ENCODE measurements around the gene THAP3. TPM values are rescaled to one million over a fixed set of nuclear protein-coding genes. Genes with fewer than 3 reads are reported as not detected.

THAP3 gene
- total RNA-seq, 1 experiment from 2014 or later, result 14.6 TPM

- Histone ChIP-seq H2AFZ (peak overlapping the region; percentile 71; the same call in 1 of the 2 replicates), H3K27me3 (ENCODE audit: insufficient read depth, low read depth) (no peaks in the 10 kb centered on the region), H3K9me3 (ENCODE audit: insufficient read depth, low read depth) (no peaks in the 10 kb centered on the region), H3K4me2 (peak overlapping the region; percentile 80), H3K9me2 (ENCODE audit: insufficient read depth) (no peaks in the 10 kb centered on the region), H3K27ac (no peak overlapping the region), H3F3A (ENCODE audit: insufficient read depth, low read depth) (peaks cover 10% of the 10 kb centered on the region), H3K4me3 (peak overlapping the region; percentile 65), H4K20me1 (ENCODE audit: insufficient read depth) (0 out of 2 replicates have a peak, but pooled peaks cover 6% of the 10 kb centered on the region), H3K79me2 (ENCODE audit: low read depth) (0 out of 2 replicates have a peak, but pooled peaks cover 14% of the 10 kb centered on the region), H3K4me1 (replicated peaks; ENCODE audit: insufficient read depth) (0 out of 2 replicates have a peak, but pooled peaks cover 8% of the 10 kb centered on the region), H3K36me3 (ENCODE audit: low read depth) (no peaks in the 10 kb centered on the region)
- ChIA-PET CTCF (interaction anchor here (0.6 kb wide), 1 partner anchor 723 kb away, joined by 5 read pairs; no protein-coding TSS in a partner anchor), POLR2A (ENCODE audit: unreplicated experiment) (no interaction called here)
- TF ChIP-seq EZH2 (IDR thresholded peaks at IDR 0.05; ENCODE audit: low read depth) (no peak), CTCF (conservative IDR thresholded peaks at IDR 0.05) (no peak)
- peak in 1 of 2 experiments; percentile 7 for DNase-seq
- BruUV-seq (replicated peaks), result no TSS peak
- intact Hi-C loops (cut with micrococcal nuclease; ENCODE audit: unreplicated experiment), result loop anchor here (1.0 to 2.0 kb wide), 2 partner anchors 46 to 71 kb away; partner anchors contain the start of genes NOL9, TAS1R1 and ZBTB48
Measured at GRCh38 chr1:6625584-6626149, 999 bp downstream of the THAP3 start.

- Histone ChIP-seq H3K27ac (no peak overlapping the region), H3K79me2 (ENCODE audit: low read depth) (0 out of 2 replicates have a peak, but pooled peaks cover 14% of the 10 kb centered on the region), H3K9me3 (ENCODE audit: insufficient read depth, low read depth) (no peaks in the 10 kb centered on the region), H3F3A (ENCODE audit: insufficient read depth, low read depth) (peaks cover 10% of the 10 kb centered on the region), H3K9me2 (ENCODE audit: insufficient read depth) (no peaks in the 10 kb centered on the region), H3K27me3 (ENCODE audit: insufficient read depth, low read depth) (no peaks in the 10 kb centered on the region), H3K4me3 (no peak overlapping the region), H2AFZ (no peak overlapping the region), H4K20me1 (ENCODE audit: insufficient read depth) (0 out of 2 replicates have a peak, but pooled peaks cover 6% of the 10 kb centered on the region), H3K36me3 (ENCODE audit: low read depth) (no peaks in the 10 kb centered on the region), H3K4me2 (no peak overlapping the region), H3K4me1 (replicated peaks; ENCODE audit: insufficient read depth) (0 out of 2 replicates have a peak, but pooled peaks cover 8% of the 10 kb centered on the region)
- DNase-seq, result no peak
- ChIA-PET POLR2A (ENCODE audit: unreplicated experiment) (no interaction called here), CTCF (no interaction called here)
- TF ChIP-seq CTCF (conservative IDR thresholded peaks at IDR 0.05), result no peak
- no peak for TF ChIP-seq EZH2 (IDR thresholded peaks at IDR 0.05; ENCODE audit: low read depth)
- BruUV-seq (replicated peaks), result no TSS peak
- intact Hi-C loops (cut with micrococcal nuclease; ENCODE audit: unreplicated experiment), result no loop called here
Measured at GRCh38 chr1:6627031-6627430, 2.4 kb downstream of the THAP3 start.

GRCh38 chr1:6627841-6628545 is 3.3 kb downstream of the THAP3 start:
- no peak overlapping the region for H3K4me2 ChIP-seq
- H3K9me3 ChIP-seq (ENCODE audit: insufficient read depth, low read depth), result no peaks in the 10 kb centered on the region
- H3F3A ChIP-seq (ENCODE audit: insufficient read depth, low read depth), result peaks cover 10% of the 10 kb centered on the region
- no peak for DNase-seq
- intact Hi-C loops (cut with micrococcal nuclease; ENCODE audit: unreplicated experiment), result no loop called here
- no peaks in the 10 kb centered on the region for H3K36me3 ChIP-seq (ENCODE audit: low read depth)
- no TSS peak for BruUV-seq (replicated peaks)
- no peaks in the 10 kb centered on the region for H3K9me2 ChIP-seq (ENCODE audit: insufficient read depth)
- H2AFZ ChIP-seq, result no peak overlapping the region
- ChIA-PET CTCF (no interaction called here), POLR2A (ENCODE audit: unreplicated experiment) (no interaction called here)
- no peaks in the 10 kb centered on the region for H3K27me3 ChIP-seq (ENCODE audit: insufficient read depth, low read depth)
- 0 out of 2 replicates have a peak, but pooled peaks cover 8% of the 10 kb centered on the region for H3K4me1 ChIP-seq (replicated peaks; ENCODE audit: insufficient read depth)
- H3K27ac ChIP-seq, result no peak overlapping the region
- H4K20me1 ChIP-seq (ENCODE audit: insufficient read depth), result 0 out of 2 replicates have a peak, but pooled peaks cover 6% of the 10 kb centered on the region
- no peak for TF ChIP-seq EZH2 (IDR thresholded peaks at IDR 0.05; ENCODE audit: low read depth)
- TF ChIP-seq CTCF (conservative IDR thresholded peaks at IDR 0.05), result no peak
- 0 out of 2 replicates have a peak, but pooled peaks cover 14% of the 10 kb centered on the region for H3K79me2 ChIP-seq (ENCODE audit: low read depth)
- H3K4me3 ChIP-seq, result no peak overlapping the region

Data from PC-9 (cell line).